Measurements from ENCODE around the gene MYOG. TPM values are rescaled to one million over a fixed set of nuclear protein-coding genes. Genes with fewer than 3 reads are reported as not detected.

MYOG gene
- total and polyA plus RNA-seq, 4 experiments from 2014 or later, result not detected

DNA sequence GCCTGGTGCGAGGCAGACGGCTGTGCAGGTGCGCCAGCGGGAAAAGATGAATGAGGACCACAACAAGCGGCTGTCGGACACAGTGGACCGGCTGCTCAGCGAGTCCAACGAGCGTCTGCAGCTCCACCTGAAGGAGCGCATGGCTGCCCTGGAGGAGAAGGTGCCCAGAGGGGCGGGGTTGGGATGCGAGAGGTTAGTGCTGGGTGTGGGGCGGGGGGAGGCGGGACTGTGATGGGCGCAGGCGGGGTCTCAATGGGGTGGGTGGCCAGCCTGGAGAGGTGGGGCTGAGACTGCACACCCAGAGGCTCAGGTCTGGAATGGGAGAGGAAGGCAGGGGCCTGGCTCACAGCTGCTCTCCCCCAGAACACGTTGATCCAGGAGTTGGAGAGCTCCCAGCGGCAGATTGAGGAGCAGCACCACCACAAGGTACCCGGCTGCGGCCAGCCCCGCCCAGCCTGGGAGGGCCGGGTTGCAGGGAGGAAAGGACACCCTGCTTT, 37.2 kb downstream of the MYOG start:
- H3K9me3 ChIP-seq (ENCODE audit: control insufficient read depth in 1 of 2, low read length in 2 of 2), result no peaks in the 10 kb centered on the region
- Mint-ChIP-seq H3K9me3 (peaks cover 0 to 2% (median 0%) of the 10 kb centered on the region in 8 donors), H3K27ac (no peak overlapping the region), H3K27me3 (peaks cover 4 to 26% of the 10 kb centered on the region in 2 donors), H3K4me3 (no peak overlapping the region), H3K36me3 (no peaks in the 10 kb centered on the region), H3K4me1 (no peaks in the 10 kb centered on the region)
- no peaks in the 10 kb centered on the region for H3K36me3 ChIP-seq (ENCODE audit: insufficient read depth, low read length)
- DNase-seq, result no peak
- intact Hi-C loops (cut with micrococcal nuclease), result no loop called here
- ChIA-PET POLR2A (ENCODE audit: partially characterized antibody) (no interaction called here), CTCF (ENCODE audit: partially characterized antibody) (interaction anchor here (1.4 kb wide), 1 partner anchor 9 kb away, joined by 5 read pairs; no protein-coding TSS in a partner anchor)
- no peak overlapping the region for H3K4me3 ChIP-seq (ENCODE audit: low read length in 2 of 2)
- no peaks in the 10 kb centered on the region for H3K27me3 ChIP-seq (ENCODE audit: insufficient read depth, low read length)
- H3K4me1 ChIP-seq (ENCODE audit: insufficient read depth, low read length), result no peaks in the 10 kb centered on the region
- no peak overlapping the region for H3K27ac ChIP-seq (ENCODE audit: low read depth, low read length)

DNA sequence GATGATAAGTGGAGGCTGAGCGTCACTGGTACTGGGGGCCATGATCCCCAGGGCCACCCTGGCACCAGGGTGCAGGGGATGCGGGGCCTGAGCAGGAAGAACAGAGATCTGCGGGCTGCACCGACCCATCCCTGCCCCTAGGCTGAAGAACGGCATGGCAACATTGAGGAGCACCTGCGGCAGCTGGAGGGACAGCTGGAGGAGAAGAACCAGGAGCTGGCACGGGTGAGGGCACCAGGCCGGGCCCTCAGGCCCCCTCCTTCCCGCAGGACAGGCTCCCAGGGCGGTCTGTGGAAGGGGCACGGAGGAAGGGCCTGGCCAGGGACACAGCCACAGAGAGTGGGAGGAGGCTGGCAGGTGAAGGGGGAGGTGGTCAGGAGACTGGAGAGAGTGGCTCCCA, 37.7 kb downstream of the MYOG start:
- no peaks in the 10 kb centered on the region for H3K36me3 Mint-ChIP-seq
- H3K27ac ChIP-seq (ENCODE audit: low read depth, low read length), result no peak overlapping the region
- no peak overlapping the region for H3K4me3 Mint-ChIP-seq
- H3K36me3 ChIP-seq (ENCODE audit: insufficient read depth, low read length), result no peaks in the 10 kb centered on the region
- no peak overlapping the region for H3K4me3 ChIP-seq (ENCODE audit: low read length in 2 of 2)
- peaks cover 0 to 2% (median 0%) of the 10 kb centered on the region in 8 donors for H3K9me3 Mint-ChIP-seq
- no peaks in the 10 kb centered on the region for H3K4me1 Mint-ChIP-seq
- H3K9me3 ChIP-seq (ENCODE audit: control insufficient read depth in 1 of 2, low read length in 2 of 2), result no peaks in the 10 kb centered on the region
- no peak overlapping the region for H3K27ac Mint-ChIP-seq
- no peaks in the 10 kb centered on the region for H3K27me3 ChIP-seq (ENCODE audit: insufficient read depth, low read length)
- intact Hi-C loops (cut with micrococcal nuclease), result no loop called here
- H3K27me3 Mint-ChIP-seq, result peaks cover 4 to 26% of the 10 kb centered on the region in 2 donors
- no peak for DNase-seq
- no peaks in the 10 kb centered on the region for H3K4me1 ChIP-seq (ENCODE audit: insufficient read depth, low read length)
- ChIA-PET CTCF (ENCODE audit: partially characterized antibody) (interaction anchor here (1.4 kb wide), 1 partner anchor 9 kb away, joined by 5 read pairs; no protein-coding TSS in a partner anchor), POLR2A (ENCODE audit: partially characterized antibody) (no interaction called here)

DNA sequence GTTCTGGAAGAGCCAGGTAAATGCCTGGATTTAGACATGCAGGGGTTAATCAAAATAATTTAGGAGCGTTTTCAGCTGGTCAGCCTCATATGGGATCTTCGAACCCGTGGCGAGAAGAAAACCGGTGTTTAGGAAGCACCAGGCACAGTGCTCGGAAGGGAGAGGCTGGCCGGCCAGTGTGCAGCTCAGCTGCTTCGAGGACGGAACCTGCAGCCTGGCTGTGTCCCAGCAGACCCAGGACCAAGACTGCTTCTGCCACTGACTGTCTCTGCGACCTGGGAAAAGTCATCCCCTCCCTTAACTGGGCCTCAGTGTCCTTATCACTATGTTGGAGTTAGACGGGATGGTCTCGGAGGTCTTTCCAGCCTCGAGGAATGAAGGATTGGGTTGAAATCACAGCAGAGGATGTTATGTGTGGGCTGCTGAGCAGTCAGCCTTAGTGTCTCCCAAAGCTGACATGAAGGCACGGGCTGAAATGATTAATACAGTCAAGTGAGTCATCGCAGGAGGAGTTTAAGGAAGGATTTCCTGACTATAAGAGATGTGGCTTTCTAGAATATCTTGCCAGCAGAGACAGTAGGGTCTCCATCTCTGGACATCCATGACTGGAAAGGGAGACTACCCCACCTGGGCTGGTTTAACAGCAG, 38.7 kb downstream of the MYOG start:
- Mint-ChIP-seq H3K9me3 (peaks cover 0 to under 1% (median 0%) of the 10 kb centered on the region in 8 donors), H3K36me3 (no peaks in the 10 kb centered on the region), H3K4me3 (peak overlapping the region in 1 of 8 donors; percentile 32), H3K27ac (no peak overlapping the region), H3K4me1 (no peaks in the 10 kb centered on the region), H3K27me3 (peaks cover 4 to 19% of the 10 kb centered on the region in 2 donors)
- Histone ChIP-seq H3K4me1 (ENCODE audit: insufficient read depth, low read length) (no peaks in the 10 kb centered on the region), H3K27me3 (ENCODE audit: insufficient read depth, low read length) (no peaks in the 10 kb centered on the region), H3K36me3 (ENCODE audit: insufficient read depth, low read length) (no peaks in the 10 kb centered on the region), H3K9me3 (ENCODE audit: control insufficient read depth in 1 of 2, low read length in 2 of 2) (no peaks in the 10 kb centered on the region), H3K4me3 (ENCODE audit: low read length in 2 of 2) (no peak overlapping the region), H3K27ac (ENCODE audit: low read depth, low read length) (no peak overlapping the region)
- DNase-seq, result no peak
- intact Hi-C loops (cut with micrococcal nuclease), result no loop called here
- POLR2A ChIA-PET (ENCODE audit: partially characterized antibody), result no interaction called here
- CTCF ChIA-PET (ENCODE audit: partially characterized antibody), result interaction anchor here (1.4 to 2.5 kb wide), 2 partner anchors 8 to 169 kb away, joined by 5 to 10 read pairs; no protein-coding TSS in a partner anchor

DNA sequence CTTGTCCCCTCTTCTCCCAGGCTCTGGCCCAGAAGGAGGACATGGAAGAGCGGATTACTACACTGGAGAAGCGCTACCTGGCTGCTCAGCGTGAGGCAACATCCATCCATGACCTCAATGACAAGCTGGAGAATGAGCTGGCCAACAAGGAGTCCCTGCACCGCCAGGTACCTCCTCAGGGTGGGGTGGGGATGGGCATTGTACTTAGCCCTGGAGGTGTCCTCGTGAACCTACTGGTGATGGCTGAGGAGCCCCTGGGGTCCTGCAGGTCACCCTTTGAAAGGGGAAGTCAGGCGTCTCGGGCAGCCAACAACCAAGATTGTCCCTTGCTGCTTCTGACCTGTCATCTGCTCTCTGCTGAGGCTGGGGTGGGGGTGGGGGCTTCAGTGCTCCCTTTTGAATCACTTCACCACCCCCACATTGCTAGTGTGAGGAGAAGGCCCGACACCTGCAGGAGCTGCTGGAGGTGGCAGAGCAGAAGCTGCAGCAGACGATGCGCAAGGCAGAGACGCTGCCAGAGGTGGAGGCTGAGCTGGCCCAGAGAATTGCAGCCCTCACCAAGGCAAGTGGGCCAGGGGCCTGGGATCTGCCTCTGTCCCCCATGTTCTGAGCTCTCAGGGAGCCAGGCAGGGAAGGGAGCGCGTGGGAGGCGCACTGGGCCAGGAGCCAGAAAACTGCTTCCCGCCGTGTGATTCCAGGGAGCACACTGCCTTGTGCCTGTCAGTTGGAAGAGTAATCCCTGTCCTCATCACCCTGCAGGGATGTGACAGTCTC, 39.8 kb downstream of the MYOG start:
- H3K27ac Mint-ChIP-seq, result no peak overlapping the region
- no peaks in the 10 kb centered on the region for H3K9me3 Mint-ChIP-seq
- DNase-seq, result no peak
- peaks cover 0 to 12% of the 10 kb centered on the region in 2 donors for H3K27me3 Mint-ChIP-seq
- ChIA-PET CTCF (ENCODE audit: partially characterized antibody) (interaction anchor here (2.5 kb wide), 1 partner anchor 170 kb away, joined by 10 read pairs; no protein-coding TSS in a partner anchor), POLR2A (ENCODE audit: partially characterized antibody) (no interaction called here)
- H3K36me3 Mint-ChIP-seq, result no peaks in the 10 kb centered on the region
- Histone ChIP-seq H3K27ac (ENCODE audit: low read depth, low read length) (no peak overlapping the region), H3K36me3 (ENCODE audit: insufficient read depth, low read length) (no peaks in the 10 kb centered on the region), H3K4me1 (ENCODE audit: insufficient read depth, low read length) (no peaks in the 10 kb centered on the region), H3K9me3 (ENCODE audit: control insufficient read depth in 1 of 2, low read length in 2 of 2) (no peaks in the 10 kb centered on the region), H3K27me3 (ENCODE audit: insufficient read depth, low read length) (no peaks in the 10 kb centered on the region), H3K4me3 (ENCODE audit: low read length in 2 of 2) (no peak overlapping the region)
- no peak overlapping the region for H3K4me3 Mint-ChIP-seq
- no peaks in the 10 kb centered on the region for H3K4me1 Mint-ChIP-seq
- intact Hi-C loops (cut with micrococcal nuclease), result no loop called here

DNA sequence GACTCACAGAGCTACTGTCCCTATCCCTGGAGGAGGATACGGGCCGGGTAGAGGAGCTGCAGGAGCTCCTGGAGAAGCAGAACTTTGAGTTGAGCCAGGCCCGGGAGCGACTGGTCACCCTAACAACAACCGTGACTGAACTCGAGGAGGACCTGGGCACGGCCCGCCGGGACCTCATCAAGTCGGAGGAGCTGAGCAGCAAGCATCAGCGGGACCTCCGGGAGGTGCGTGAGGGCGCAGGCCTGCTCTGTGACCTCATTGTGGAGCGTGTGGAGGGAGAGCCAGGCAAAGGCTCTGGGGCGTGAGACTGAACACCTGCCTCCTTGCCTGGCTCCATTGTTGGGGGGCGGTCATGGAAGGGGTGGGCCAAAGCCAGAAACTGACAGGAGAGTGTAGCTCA, 40.5 kb downstream of the MYOG start:
- intact Hi-C loops (cut with micrococcal nuclease), result no loop called here
- H3K27ac Mint-ChIP-seq, result no peak overlapping the region

DNA sequence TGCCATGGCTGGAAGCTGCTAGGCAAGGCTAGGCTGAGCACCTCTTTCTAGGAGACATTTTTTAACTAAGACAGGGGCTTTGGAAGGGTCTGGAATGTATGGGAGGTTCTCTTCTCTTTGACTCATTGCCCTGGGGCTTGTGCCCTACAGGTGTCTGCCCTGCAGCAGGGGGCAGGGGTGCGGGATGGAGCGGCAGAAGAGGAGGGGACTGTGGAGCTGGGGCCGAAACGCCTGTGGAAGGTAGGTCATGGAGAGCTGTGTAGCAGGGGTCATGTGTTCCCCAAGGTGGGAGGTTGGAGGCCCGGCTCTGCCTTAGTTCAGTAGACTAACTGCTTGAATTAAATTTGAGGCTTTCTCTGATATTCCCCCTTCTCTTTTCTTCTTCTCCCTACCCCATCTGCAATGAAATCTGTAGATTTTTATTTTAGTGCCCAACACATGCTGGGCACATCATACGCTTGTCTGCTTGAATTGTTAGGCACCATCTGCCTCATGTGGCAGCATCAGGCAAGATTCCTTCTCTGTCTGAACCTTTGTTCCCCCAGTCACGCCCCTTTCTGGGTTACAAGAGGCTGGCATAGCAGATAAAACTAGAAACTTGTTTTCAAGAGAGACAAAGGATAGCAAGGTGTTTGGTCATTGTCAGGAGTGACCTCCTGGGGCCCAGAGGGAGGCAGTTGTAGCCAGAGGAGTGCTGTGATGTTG, 41.1 kb downstream of the MYOG start:
- no peaks in the 10 kb centered on the region for H3K4me1 Mint-ChIP-seq
- no peak for DNase-seq
- no peak overlapping the region for H3K4me3 Mint-ChIP-seq
- H3K36me3 Mint-ChIP-seq, result no peaks in the 10 kb centered on the region
- no peaks in the 10 kb centered on the region for H3K9me3 Mint-ChIP-seq
- POLR2A ChIA-PET (ENCODE audit: partially characterized antibody), result no interaction called here
- Histone ChIP-seq H3K27ac (ENCODE audit: low read depth, low read length) (no peak overlapping the region), H3K4me3 (ENCODE audit: low read length in 2 of 2) (no peak overlapping the region), H3K4me1 (ENCODE audit: insufficient read depth, low read length) (no peaks in the 10 kb centered on the region), H3K9me3 (ENCODE audit: control insufficient read depth in 1 of 2, low read length in 2 of 2) (no peaks in the 10 kb centered on the region), H3K27me3 (ENCODE audit: insufficient read depth, low read length) (no peaks in the 10 kb centered on the region), H3K36me3 (ENCODE audit: insufficient read depth, low read length) (no peaks in the 10 kb centered on the region)
- CTCF ChIA-PET (ENCODE audit: partially characterized antibody), result interaction anchor here (1.2 to 2.5 kb wide), 2 partner anchors 8 to 172 kb away, joined by 3 to 10 read pairs; no protein-coding TSS in a partner anchor
- no peak overlapping the region for H3K27ac Mint-ChIP-seq
- H3K27me3 Mint-ChIP-seq, result peaks cover 0 to 5% of the 10 kb centered on the region in 2 donors
- intact Hi-C loops (cut with micrococcal nuclease), result no loop called here

More for the DNA sequence above, 40.5 kb downstream of the MYOG start:
- CTCF ChIA-PET (ENCODE audit: partially characterized antibody), result interaction anchor here (1.2 to 2.5 kb wide), 2 partner anchors 9 to 171 kb away, joined by 3 to 10 read pairs; no protein-coding TSS in a partner anchor
- POLR2A ChIA-PET (ENCODE audit: partially characterized antibody), result no interaction called here
- Histone ChIP-seq H3K27me3 (ENCODE audit: insufficient read depth, low read length) (no peaks in the 10 kb centered on the region), H3K9me3 (ENCODE audit: control insufficient read depth in 1 of 2, low read length in 2 of 2) (no peaks in the 10 kb centered on the region), H3K4me3 (ENCODE audit: low read length in 2 of 2) (no peak overlapping the region), H3K27ac (ENCODE audit: low read depth, low read length) (no peak overlapping the region), H3K36me3 (ENCODE audit: insufficient read depth, low read length) (no peaks in the 10 kb centered on the region), H3K4me1 (ENCODE audit: insufficient read depth, low read length) (no peaks in the 10 kb centered on the region)
- no peaks in the 10 kb centered on the region for H3K9me3 Mint-ChIP-seq
- peaks cover 0 to 6% of the 10 kb centered on the region in 2 donors for H3K27me3 Mint-ChIP-seq
- H3K4me1 Mint-ChIP-seq, result no peaks in the 10 kb centered on the region
- no peak for DNase-seq
- no peak overlapping the region for H3K4me3 Mint-ChIP-seq
- no peaks in the 10 kb centered on the region for H3K36me3 Mint-ChIP-seq

Measured in CD4-positive, alpha-beta memory T cell (primary cell).